PC-3 (cell line): ENCODE results near the gene ATP8A2. TPM values are rescaled to one million over a fixed set of nuclear protein-coding genes. Genes with fewer than 3 reads are reported as not detected.

Source experiments
- ATAC-seq: fragments of 200-7000 bp; cut with Tn5 transposase; 2 replicates; pipeline ENCODE4 v1.9.1; 2020; ENCODE audit warnings: mild to moderate bottlenecking, moderate library complexity
- BruUV-seq: library from RNA; stranded (reverse); fragments of 400-500 nt; replicated peaks from 2 replicates; lab custom pipeline; 2021; lab: Mats Ljungman, UMichigan
- CTCF ChIA-PET: fragments of 300-600 bp; sonication (Branson Sonifier 250); formaldehyde crosslinking; loops from one replicate; lab custom pipeline; 2022; ENCODE audit warnings: antibody characterized with exemption; lab: Charles Lee
- POLR2A ChIA-PET: fragments of 300-600 bp; sonication (Branson Sonifier 250); formaldehyde crosslinking; loops from one replicate; lab custom pipeline; 2022; ENCODE audit warnings: antibody characterized with exemption; ENCODE audit not compliant: unreplicated experiment; lab: Charles Lee
- DNase-seq: peaks from one replicate; pipeline ENCODE4 v3.0.0-alpha.2; 2015
- H2AFZ ChIP-seq: fragments of 300-600 bp; sonication (generic); 2 replicates; pipeline ENCODE4 v1.6.0; 2016; ENCODE audit warnings: antibody characterized with exemption, low read length
- H3F3A ChIP-seq: fragments of 300-600 bp; sonication (generic); one replicate; pipeline ENCODE4 v1.6.0; 2017; ENCODE audit warnings: antibody characterized with exemption, low read length, control low read depth, mild to moderate bottlenecking; ENCODE audit not compliant: unreplicated experiment
- H3K27ac ChIP-seq: fragments of 300-600 bp; sonication (generic); 2 replicates; pipeline ENCODE4 v1.5.1; 2016; ENCODE audit warnings: mild to moderate bottlenecking, low read length
- H3K27me3 ChIP-seq: fragments of 300-600 bp; sonication (generic); 2 replicates; pipeline ENCODE4 v1.6.1; 2016; ENCODE audit warnings: low read length, mixed read lengths
- H3K36me3 ChIP-seq: fragments of 300-600 bp; sonication (generic); 2 replicates; pipeline ENCODE4 v1.6.1; 2016; ENCODE audit warnings: low read depth, mixed run types, low read length, mixed read lengths
- H3K4me1 ChIP-seq: fragments of 300-600 bp; sonication (generic); 2 replicates; pipeline ENCODE4 v1.5.1; 2016; ENCODE audit warnings: low read length; ENCODE audit not compliant: insufficient read depth
- H3K4me2 ChIP-seq: fragments of 300-600 bp; sonication (generic); 2 replicates; pipeline ENCODE4 v1.6.0; 2016; ENCODE audit warnings: low read length
- H3K4me3 ChIP-seq: fragments of 300-600 bp; sonication (generic); 2 replicates; pipeline ENCODE4 v1.5.1; 2016; ENCODE audit warnings: mild to moderate bottlenecking, low read length, mixed read lengths
- H3K79me2 ChIP-seq: fragments of 300-600 bp; sonication (generic); 2 replicates; pipeline ENCODE4 v1.6.1; 2017; ENCODE audit warnings: low read length, mixed read lengths
- H3K9ac ChIP-seq: fragments of 300-600 bp; sonication (generic); 2 replicates; pipeline ENCODE4 v1.6.0; 2016; ENCODE audit warnings: mild to moderate bottlenecking, low read length
- H3K9me2 ChIP-seq: fragments of 300-600 bp; sonication (generic); replicated peaks from 2 replicates; pipeline ENCODE4 v1.6.1; 2016; ENCODE audit warnings: mixed run types, low read length, mixed read lengths
- H3K9me3 ChIP-seq: fragments of 300-600 bp; sonication (generic); 2 replicates; pipeline ENCODE4 v1.6.1; 2016; ENCODE audit warnings: low read length, mixed read lengths
- H4K20me1 ChIP-seq: fragments of 300-600 bp; sonication (generic); 2 replicates; pipeline ENCODE4 v1.6.1; 2016; ENCODE audit warnings: low read length, mixed read lengths
- CTCF ChIP-seq: fragments of 300-600 bp; sonication (generic); conservative IDR thresholded peaks from 2 replicates; pipeline ENCODE4 v1.5.1; 2017; ENCODE audit warnings: antibody characterized with exemption, low read depth, mild to moderate bottlenecking, low read length
- EZH2 ChIP-seq: fragments of 300-600 bp; sonication (generic); IDR thresholded peaks from one replicate; pipeline ENCODE4 v1.6.1; 2017; ENCODE audit warnings: antibody characterized with exemption, mild to moderate bottlenecking, low read length; ENCODE audit not compliant: unreplicated experiment
- EZH2phosphoT487 ChIP-seq: fragments of 300-600 bp; sonication (generic); IDR thresholded peaks from 2 replicates; pipeline ENCODE4 v1.6.1; 2018; ENCODE audit warnings: mild to moderate bottlenecking, antibody characterized with exemption, low read length, borderline replicate concordance
- intact Hi-C: fragments of 100-400 bp; cut with micrococcal nuclease; formaldehyde crosslinking; loops from 2 replicates; pipeline ENCODE4 v1.9.0; 2023
- total RNA-seq: library from RNA; depleted of rRNA; stranded (reverse); fragments of >200 nt; gene quantifications from 2 replicates; pipeline ENCODE4 v1.2.3, GENCODE V29; 2014

The ATP8A2 gene
- total RNA-seq, 1 experiment from 2014 or later: 0.04 TPM

GRCh38 chr13:25768838-25769237 is 397.1 kb downstream of the ATP8A2 start:
- Histone ChIP-seq H3K36me3 (no peaks in the 10 kb centered on the region), H3K9me3 (no peaks in the 10 kb centered on the region), H3K4me3 (no peak overlapping the region), H3F3A (no peaks in the 10 kb centered on the region), H2AFZ (no peak overlapping the region), H3K9ac (no peak overlapping the region), H3K4me1 (peaks cover 20% of the 10 kb centered on the region), H4K20me1 (no peaks in the 10 kb centered on the region), H3K27ac (no peak overlapping the region), H3K27me3 (no peaks in the 10 kb centered on the region), H3K9me2 (no peaks in the 10 kb centered on the region), H3K4me2 (no peak overlapping the region), H3K79me2 (no peaks in the 10 kb centered on the region)
- TF ChIP-seq CTCF: no peak
- TF ChIP-seq EZH2phosphoT487: no peak
- no peak for TF ChIP-seq EZH2
- POLR2A ChIA-PET: no interaction called here
- intact Hi-C loops: no loop called here
- CTCF ChIA-PET: no interaction called here
- BruUV-seq: no TSS peak
- ATAC-seq (no peak), DNase-seq (no peak)

- H3K9me3 ChIP-seq: no peaks in the 10 kb centered on the region
- intact Hi-C loops: loop anchor here (10.0 kb wide), 1 partner anchor 294 kb away; no protein-coding TSS in a partner anchor
- CTCF ChIA-PET: no interaction called here
- DNase-seq (no peak), ATAC-seq (no peak)
- no peak overlapping the region for H2AFZ ChIP-seq
- H3F3A ChIP-seq: no peaks in the 10 kb centered on the region
- peak overlapping the region; percentile 18; the same call in 1 of the 2 replicates for H3K27ac ChIP-seq
- H3K79me2 ChIP-seq: no peaks in the 10 kb centered on the region
- no peaks in the 10 kb centered on the region for H3K27me3 ChIP-seq
- no peaks in the 10 kb centered on the region for H3K9me2 ChIP-seq
- TF ChIP-seq CTCF (no peak), EZH2phosphoT487 (no peak), EZH2 (no peak)
- no peaks in the 10 kb centered on the region for H4K20me1 ChIP-seq
- peak overlapping the region; percentile 78; the same call in 1 of the 2 replicates for H3K4me2 ChIP-seq
- peaks cover 20% of the 10 kb centered on the region for H3K4me1 ChIP-seq
- POLR2A ChIA-PET: no interaction called here
- H3K4me3 ChIP-seq: no peak overlapping the region
- H3K36me3 ChIP-seq: no peaks in the 10 kb centered on the region
- H3K9ac ChIP-seq: no peak overlapping the region
- BruUV-seq: no TSS peak
Measured at GRCh38 chr13:25770601-25771000, 398.8 kb downstream of the ATP8A2 start.

- peak; percentile 84 for DNase-seq
- Histone ChIP-seq H3K4me3 (no peak overlapping the region), H3K27ac (peak overlapping the region; percentile 84), H3K9ac (no peak overlapping the region), H2AFZ (no peak overlapping the region), H3K9me3 (no peaks in the 10 kb centered on the region), H4K20me1 (no peaks in the 10 kb centered on the region), H3K9me2 (no peaks in the 10 kb centered on the region), H3K36me3 (no peaks in the 10 kb centered on the region), H3K4me2 (peak overlapping the region; percentile 78), H3K4me1 (peaks cover 20% of the 10 kb centered on the region), H3F3A (no peaks in the 10 kb centered on the region), H3K79me2 (no peaks in the 10 kb centered on the region), H3K27me3 (no peaks in the 10 kb centered on the region)
- ATAC-seq: peak; percentile 84
- CTCF ChIA-PET: no interaction called here
- no TSS peak for BruUV-seq
- TF ChIP-seq CTCF (no peak), EZH2phosphoT487 (no peak), EZH2 (no peak)
- intact Hi-C loops: loop anchor here (10.0 kb wide), 1 partner anchor 294 kb away; no protein-coding TSS in a partner anchor
- POLR2A ChIA-PET: interaction anchor here (1.1 kb wide), 1 partner anchor 18 kb away, joined by 4 read pairs; no protein-coding TSS in a partner anchor
Measured at GRCh38 chr13:25771202-25771601, 399.4 kb downstream of the ATP8A2 start.
